Measurements from ENCODE around the gene PPP1R12A.

Gene PPP1R12A

GRCh38 chr12:79935624-79936345 is 888 bp upstream of the PPP1R12A start:
- peak; percentile 49 for DNase-seq (ENCODE audit: low read depth)

GRCh38 chr12:79934281-79935020 is 446 bp downstream of the PPP1R12A start:
- DNase-seq (ENCODE audit: low read depth) = peak; percentile 68

DNA sequence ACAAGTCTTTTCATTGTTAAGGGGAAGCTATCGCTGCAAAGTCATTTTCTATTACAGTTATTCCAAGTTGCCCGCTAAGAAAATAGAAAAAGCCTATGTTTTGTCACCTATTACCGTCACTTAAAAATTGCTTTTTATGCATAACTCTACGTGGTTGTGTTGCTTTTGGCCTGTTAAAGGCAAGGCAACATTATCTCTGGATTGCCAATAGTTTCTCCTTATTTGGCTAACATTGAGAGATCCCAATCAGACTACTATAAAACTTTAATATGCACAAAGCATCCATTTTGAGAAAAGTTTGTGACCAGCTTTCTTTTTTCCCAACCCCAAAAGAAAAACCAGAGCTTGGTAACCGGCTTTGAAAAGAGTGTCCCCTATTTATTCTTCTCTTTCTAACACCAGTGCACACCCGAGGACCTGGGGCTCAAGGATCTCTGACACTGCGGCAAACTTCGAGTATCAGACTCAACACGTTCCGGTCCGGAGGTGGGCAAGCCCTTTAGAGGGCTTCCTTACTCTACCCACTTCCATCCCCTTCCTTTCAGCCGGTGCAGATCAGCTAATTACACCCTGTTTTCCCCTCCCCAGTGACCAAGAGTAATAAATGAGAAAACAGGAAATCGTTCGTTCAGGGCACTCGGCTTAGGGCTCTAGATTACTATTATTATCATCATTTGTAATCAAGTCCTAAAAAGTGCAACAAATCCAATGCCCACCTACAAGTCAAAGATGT is 1.2 kb downstream of the PPP1R12A start:
- DNase-seq (ENCODE audit: low read depth) = peak; percentile 32

GRCh38 chr12:79933043-79933442 is 1.9 kb downstream of the PPP1R12A start:
- no peak for DNase-seq (ENCODE audit: low read depth)

GRCh38 chr12:79932357-79932756 is 2.5 kb downstream of the PPP1R12A start:
- DNase-seq (ENCODE audit: low read depth) = no peak

DNA sequence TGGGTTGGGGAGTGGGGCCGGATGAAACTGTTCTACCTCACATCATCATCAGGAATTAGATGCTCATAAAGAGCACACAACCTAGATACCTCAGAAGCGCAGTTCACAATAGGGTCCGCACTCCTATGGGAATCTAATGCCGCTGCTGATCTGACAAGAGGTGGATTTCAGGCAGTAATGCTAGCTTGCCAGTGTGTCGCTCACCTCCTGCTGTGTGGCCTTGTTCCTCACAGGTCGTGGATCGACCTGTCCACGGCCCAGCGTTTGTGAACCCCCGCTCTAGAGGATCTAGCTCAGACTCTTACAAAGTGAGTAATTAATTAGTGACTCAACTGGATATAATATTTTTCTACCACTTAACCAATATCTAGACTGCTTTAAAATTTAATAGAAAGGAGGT is 5.8 kb downstream of the PPP1R12A start:
- DNase-seq (ENCODE audit: low read depth) = no peak

GRCh38 chr12:79927772-79928474 is 7.0 kb downstream of the PPP1R12A start:
- DNase-seq (ENCODE audit: low read depth) = peak; percentile 12

DNA sequence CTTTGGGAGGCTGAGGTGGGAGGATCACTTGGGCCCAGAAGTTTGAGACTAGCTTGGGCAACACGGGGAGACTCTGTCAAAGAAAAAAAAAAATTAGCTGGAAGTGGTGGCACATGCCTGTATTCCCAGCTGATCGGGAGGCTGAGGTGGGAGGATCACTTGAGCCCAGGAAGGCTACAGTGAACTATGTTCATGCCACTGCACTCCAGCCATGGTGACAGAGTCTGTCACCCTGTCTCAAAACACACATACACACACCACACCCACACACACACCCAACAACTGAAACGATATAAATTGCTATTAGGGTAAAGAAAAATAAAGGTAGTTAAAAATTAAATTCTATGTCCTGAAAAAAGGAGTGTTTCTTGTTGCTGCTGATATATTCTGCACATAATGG is 7.9 kb downstream of the PPP1R12A start:
- no peak for DNase-seq (ENCODE audit: low read depth)

- no peak for DNase-seq (ENCODE audit: low read depth)
Observed at GRCh38 chr12:79925492-79925891, 9.4 kb downstream of the PPP1R12A start.

- no peak for DNase-seq (ENCODE audit: low read depth)
Observed at GRCh38 chr12:79921786-79922185, 13.1 kb downstream of the PPP1R12A start.

GRCh38 chr12:79920421-79921238 is 14.3 kb downstream of the PPP1R12A start:
- DNase-seq (ENCODE audit: low read depth) = no peak

DNA sequence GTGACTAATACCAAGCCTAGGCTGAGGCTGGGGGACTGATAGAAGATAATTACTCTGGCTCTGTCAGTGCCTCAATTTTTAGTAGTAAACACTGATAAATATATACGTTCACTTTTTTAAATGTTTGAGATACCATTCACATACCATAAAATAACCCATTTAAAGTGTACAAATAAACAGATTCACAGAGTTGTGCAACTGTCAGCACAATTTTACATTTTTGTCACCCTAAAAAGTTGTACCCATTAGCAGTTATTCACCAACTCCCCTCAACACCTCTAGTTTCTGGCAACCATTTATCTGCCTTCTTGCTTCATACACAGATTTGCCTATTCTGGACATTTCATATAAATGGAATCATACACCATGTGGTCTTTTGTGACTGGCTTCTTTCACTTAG is 15.1 kb downstream of the PPP1R12A start:
- DNase-seq (ENCODE audit: low read depth) = no peak

DNA sequence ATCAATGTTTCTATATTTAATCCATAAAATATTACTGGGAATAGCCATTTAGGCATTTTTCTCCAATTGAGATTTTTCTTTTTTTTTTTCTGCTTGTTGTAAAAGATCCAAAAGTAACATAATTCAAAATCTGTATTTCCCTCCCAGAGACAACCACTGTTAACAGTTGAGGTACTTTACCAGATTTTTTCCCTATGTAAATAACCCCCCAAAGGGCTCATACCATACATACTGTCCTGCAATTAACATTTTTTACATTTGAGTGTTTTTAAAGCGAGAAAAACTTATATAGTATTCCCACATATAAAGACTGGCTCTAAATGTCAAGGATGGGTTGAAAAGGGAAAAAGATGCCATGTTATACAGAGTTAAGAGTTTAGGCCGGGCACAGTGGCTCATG is 18.1 kb downstream of the PPP1R12A start:
- DNase-seq (ENCODE audit: low read depth) = no peak

DNA sequence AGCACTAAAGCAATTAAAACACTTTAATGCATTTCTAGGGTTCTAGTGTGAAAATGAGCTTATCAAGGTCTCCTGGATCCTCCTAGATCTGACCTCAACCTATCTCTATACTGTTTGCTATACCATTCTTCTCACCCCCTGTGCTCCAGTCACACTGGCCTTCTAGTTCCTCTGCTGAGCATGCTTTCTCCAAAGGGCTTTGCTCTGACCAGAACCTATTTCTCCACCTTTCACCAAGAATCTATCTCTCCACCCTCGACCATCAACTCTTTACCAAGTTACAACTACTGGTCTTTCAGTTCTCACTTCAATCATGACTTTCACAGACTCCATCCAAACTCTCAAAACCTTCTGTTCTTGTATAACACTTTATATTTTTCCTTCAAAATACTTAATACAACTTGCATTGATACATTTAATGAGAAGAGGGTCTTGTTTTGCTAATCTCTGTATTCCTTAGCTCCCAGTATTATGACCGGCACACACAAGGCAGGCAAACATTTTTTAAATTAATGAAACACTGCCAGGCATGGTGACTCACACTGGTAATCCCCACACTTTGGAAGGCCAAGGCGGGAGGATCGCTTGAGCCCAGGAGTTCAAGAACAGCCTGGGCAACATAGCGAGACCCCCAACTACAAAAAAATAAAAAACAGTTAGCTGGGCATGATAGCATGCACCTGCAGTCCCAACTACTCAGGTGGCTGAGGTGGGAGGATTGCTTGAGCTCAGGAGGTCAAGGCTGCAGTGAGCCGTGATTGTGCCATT is 22.8 kb downstream of the PPP1R12A start:
- peak; percentile 52 for DNase-seq (ENCODE audit: low read depth)

DNA sequence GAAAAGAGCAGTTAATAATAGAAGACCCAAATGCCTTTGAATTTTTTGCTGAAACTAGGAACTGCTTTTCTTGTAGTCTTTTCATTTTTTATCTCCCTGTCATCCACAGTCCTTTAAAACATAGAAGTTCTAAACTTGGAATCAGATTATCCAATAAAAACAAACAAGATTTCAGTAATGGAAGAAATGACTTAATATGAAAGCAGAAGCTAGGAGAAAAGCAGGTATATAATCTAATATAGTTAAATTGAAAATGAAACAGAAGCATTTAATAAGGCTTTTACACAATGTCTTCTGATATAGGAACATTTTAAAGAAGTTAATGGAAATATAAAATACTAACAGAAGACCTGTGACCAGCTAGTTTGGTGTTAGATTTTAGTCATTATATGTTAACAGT is 26.5 kb downstream of the PPP1R12A start:
- no peak for DNase-seq (ENCODE audit: low read depth)

- no peak for DNase-seq (ENCODE audit: low read depth)
Observed at GRCh38 chr12:79901506-79901905, 33.4 kb downstream of the PPP1R12A start.

GRCh38 chr12:79900951-79901350 is 33.9 kb downstream of the PPP1R12A start:
- DNase-seq (ENCODE audit: low read depth) = no peak

- no peak for DNase-seq (ENCODE audit: low read depth)
Observed at GRCh38 chr12:79900199-79900598, 34.7 kb downstream of the PPP1R12A start.

DNA sequence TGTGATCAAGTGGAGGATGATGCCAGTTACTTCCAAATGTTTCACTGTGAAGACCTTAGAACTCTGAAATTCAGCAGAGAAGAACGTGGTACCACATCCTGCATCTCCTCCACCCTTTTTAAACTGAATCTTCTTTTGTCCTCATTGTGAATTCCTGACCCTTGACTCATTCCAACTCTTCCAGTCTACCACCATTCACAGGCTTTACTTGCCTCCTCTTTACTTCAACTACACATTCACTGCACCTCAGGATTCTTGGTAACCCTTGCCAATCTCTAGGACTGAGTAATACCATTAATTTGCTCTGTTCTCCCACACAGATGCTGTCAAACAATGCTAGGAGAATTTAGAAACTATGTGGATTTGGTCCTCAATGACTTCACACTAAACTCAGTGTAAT is 37.3 kb downstream of the PPP1R12A start:
- DNase-seq (ENCODE audit: low read depth) = peak; percentile 98

GRCh38 chr12:79895804-79896203 is 39.1 kb downstream of the PPP1R12A start:
- no peak for DNase-seq (ENCODE audit: low read depth)

- no peak for DNase-seq (ENCODE audit: low read depth)
Observed at GRCh38 chr12:79895071-79895470, 39.8 kb downstream of the PPP1R12A start.
